ENCODE measurements around the gene ATXN2. TPM values are rescaled to one million over a fixed set of nuclear protein-coding genes. Genes with fewer than 3 reads are reported as not detected.

ATXN2 gene
- total RNA-seq, 1 donor from 2014 or later = 22.2 TPM

- ATAC-seq = no peak
Measured at GRCh38 chr12:111436811-111437210, 162.3 kb downstream of the ATXN2 start.

- ATAC-seq = peak; percentile 2
Measured at GRCh38 chr12:111436266-111436665, 162.8 kb downstream of the ATXN2 start.

GRCh38 chr12:111435661-111436201, 163.4 kb downstream of the ATXN2 start:
- peak; percentile 2 for ATAC-seq

- peak; percentile 26 for ATAC-seq
Measured at GRCh38 chr12:111434680-111435338, 164.3 kb downstream of the ATXN2 start.

GRCh38 chr12:111434049-111434448, 165.1 kb downstream of the ATXN2 start:
- no peak for ATAC-seq

GRCh38 chr12:111431772-111432171, 167.3 kb downstream of the ATXN2 start:
- no peak for ATAC-seq

GRCh38 chr12:111430433-111431353, 168.4 kb downstream of the ATXN2 start:
- ATAC-seq = peak; percentile 4

- no peak for ATAC-seq
Measured at GRCh38 chr12:111429828-111430432, 169.2 kb downstream of the ATXN2 start.

GRCh38 chr12:111428728-111429175, 170.4 kb downstream of the ATXN2 start:
- no peak for ATAC-seq

GRCh38 chr12:111428081-111428727, 170.9 kb downstream of the ATXN2 start:
- ATAC-seq = no peak

- ATAC-seq = no peak
Measured at GRCh38 chr12:111427417-111428074, 171.6 kb downstream of the ATXN2 start.

GRCh38 chr12:111426344-111427185, 172.6 kb downstream of the ATXN2 start:
- no peak for ATAC-seq

GRCh38 chr12:111425655-111426054, 173.5 kb downstream of the ATXN2 start:
- no peak for ATAC-seq

- ATAC-seq = no peak
Measured at GRCh38 chr12:111424793-111425251, 174.3 kb downstream of the ATXN2 start.

GRCh38 chr12:111424189-111424792, 174.8 kb downstream of the ATXN2 start:
- ATAC-seq = no peak

- ATAC-seq = no peak
Measured at GRCh38 chr12:111420494-111420893, 178.6 kb downstream of the ATXN2 start.

- no peak for ATAC-seq
Measured at GRCh38 chr12:111419784-111420183, 179.3 kb downstream of the ATXN2 start.

- peak; percentile 34 for ATAC-seq
Measured at GRCh38 chr12:111418594-111418880, 180.6 kb downstream of the ATXN2 start.

- ATAC-seq = no peak
Measured at GRCh38 chr12:111417784-111418593, 181.1 kb downstream of the ATXN2 start.

GRCh38 chr12:111417290-111417689, 181.8 kb downstream of the ATXN2 start:
- no peak for ATAC-seq
